SU-DHL-6 (cell line): ENCODE data around the gene SCYGR1.

Source experiments
- CTCF ChIP-seq: fragments of 200-600 bp; sonication (generic); IDR thresholded peaks from one replicate; pipeline ENCODE4 v1.5.1; 2017; ENCODE audit warnings: antibody characterized with exemption, mild to moderate bottlenecking, low read length, moderate library complexity; ENCODE audit not compliant: insufficient read depth, poor library complexity, severe bottlenecking
- EZH2phosphoT487 ChIP-seq: fragments of 200-600 bp; sonication (generic), shearing (Covaris generic); conservative IDR thresholded peaks from 2 replicates; pipeline ENCODE4 v1.6.1; 2018; ENCODE audit warnings: mild to moderate bottlenecking, antibody characterized with exemption, low read length, moderate library complexity, mixed read lengths

- TF ChIP-seq EZH2phosphoT487 (no peak), CTCF (no peak)
Observed at GRCh38 chr2:227347117-227347516, 40.6 kb downstream of the SCYGR1 start.
